ENCODE measurements around the gene APBB1. TPM values are rescaled to one million over a fixed set of nuclear protein-coding genes. Genes with fewer than 3 reads are reported as not detected.

The APBB1 gene
- total RNA-seq, 1 donor from 2014 or later = 90.0 TPM

- Mint-ChIP-seq H3K27ac (ENCODE audit: unreplicated experiment) (no peak overlapping the region), H3K9me3 (no peaks in the 10 kb centered on the region), H3K4me3 (no peak overlapping the region), H3K36me3 (ENCODE audit: low read depth) (no peaks in the 10 kb centered on the region), H3K27me3 (ENCODE audit: low read depth) (no peaks in the 10 kb centered on the region), H3K4me1 (no peaks in the 10 kb centered on the region)
- no peak for DNase-seq (ENCODE audit: low read depth, low spot score)
- TF ChIP-seq, protein P1, sequence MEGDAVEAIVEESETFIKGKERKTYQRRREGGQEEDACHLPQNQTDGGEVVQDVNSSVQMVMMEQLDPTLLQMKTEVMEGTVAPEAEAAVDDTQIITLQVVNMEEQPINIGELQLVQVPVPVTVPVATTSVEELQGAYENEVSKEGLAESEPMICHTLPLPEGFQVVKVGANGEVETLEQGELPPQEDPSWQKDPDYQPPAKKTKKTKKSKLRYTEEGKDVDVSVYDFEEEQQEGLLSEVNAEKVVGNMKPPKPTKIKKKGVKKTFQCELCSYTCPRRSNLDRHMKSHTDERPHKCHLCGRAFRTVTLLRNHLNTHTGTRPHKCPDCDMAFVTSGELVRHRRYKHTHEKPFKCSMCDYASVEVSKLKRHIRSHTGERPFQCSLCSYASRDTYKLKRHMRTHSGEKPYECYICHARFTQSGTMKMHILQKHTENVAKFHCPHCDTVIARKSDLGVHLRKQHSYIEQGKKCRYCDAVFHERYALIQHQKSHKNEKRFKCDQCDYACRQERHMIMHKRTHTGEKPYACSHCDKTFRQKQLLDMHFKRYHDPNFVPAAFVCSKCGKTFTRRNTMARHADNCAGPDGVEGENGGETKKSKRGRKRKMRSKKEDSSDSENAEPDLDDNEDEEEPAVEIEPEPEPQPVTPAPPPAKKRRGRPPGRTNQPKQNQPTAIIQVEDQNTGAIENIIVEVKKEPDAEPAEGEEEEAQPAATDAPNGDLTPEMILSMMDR (conservative IDR thresholded peaks at IDR 0.05) = no peak
Observed at GRCh38 chr11:6442441-6442840, 23.5 kb upstream of the APBB1 start.

DNA sequence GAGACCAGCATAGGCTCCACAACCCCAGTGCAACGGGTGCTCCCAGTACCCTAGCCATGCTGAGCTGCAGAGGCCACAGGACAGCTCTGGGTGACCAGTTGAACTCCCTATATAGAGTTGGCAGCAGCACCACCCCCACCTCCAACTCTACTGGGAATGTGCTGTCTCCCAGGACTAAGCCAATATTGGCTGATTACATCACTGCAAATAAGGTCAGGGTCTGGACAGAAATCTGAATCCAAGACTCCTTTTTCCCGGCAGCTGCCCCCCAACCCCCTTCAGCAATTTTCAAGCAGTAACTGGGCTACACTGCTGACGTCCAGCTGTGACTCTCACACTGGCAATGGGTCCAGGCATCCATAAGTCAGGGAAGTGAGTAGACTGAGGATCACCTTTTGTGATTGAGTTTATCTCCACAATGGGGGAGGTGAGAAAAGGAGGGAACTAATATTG is 22.0 kb upstream of the APBB1 start, which contains the start of gene HPX:
HPX (minus strand) TSS at position 82 of the 453 bp plus-strand sequence; CDS start at position 58, 24 bp downstream.
- Mint-ChIP-seq H3K4me1 (no peaks in the 10 kb centered on the region), H3K27me3 (ENCODE audit: low read depth) (no peaks in the 10 kb centered on the region), H3K4me3 (no peak within 1 kb of the TSS), H3K36me3 (ENCODE audit: low read depth) (no peaks in the 10 kb centered on the region), H3K9me3 (no peaks in the 10 kb centered on the region), H3K27ac (ENCODE audit: unreplicated experiment) (no peak within 1 kb of the TSS)
- no peak for DNase-seq (ENCODE audit: low read depth, low spot score)
- TF ChIP-seq, protein P1 (conservative IDR thresholded peaks at IDR 0.05) = no peak

GRCh38 chr11:6438979-6439571 is 20.2 kb upstream of the APBB1 start:
- Mint-ChIP-seq H3K4me1 (no peaks in the 10 kb centered on the region), H3K4me3 (no peak overlapping the region), H3K27ac (ENCODE audit: unreplicated experiment) (no peak overlapping the region), H3K27me3 (ENCODE audit: low read depth) (no peaks in the 10 kb centered on the region), H3K36me3 (ENCODE audit: low read depth) (no peaks in the 10 kb centered on the region), H3K9me3 (no peaks in the 10 kb centered on the region)
- DNase-seq (ENCODE audit: low read depth, low spot score) = peak; percentile 29
- TF ChIP-seq, protein P1 (conservative IDR thresholded peaks at IDR 0.05) = peak; percentile 73

DNA sequence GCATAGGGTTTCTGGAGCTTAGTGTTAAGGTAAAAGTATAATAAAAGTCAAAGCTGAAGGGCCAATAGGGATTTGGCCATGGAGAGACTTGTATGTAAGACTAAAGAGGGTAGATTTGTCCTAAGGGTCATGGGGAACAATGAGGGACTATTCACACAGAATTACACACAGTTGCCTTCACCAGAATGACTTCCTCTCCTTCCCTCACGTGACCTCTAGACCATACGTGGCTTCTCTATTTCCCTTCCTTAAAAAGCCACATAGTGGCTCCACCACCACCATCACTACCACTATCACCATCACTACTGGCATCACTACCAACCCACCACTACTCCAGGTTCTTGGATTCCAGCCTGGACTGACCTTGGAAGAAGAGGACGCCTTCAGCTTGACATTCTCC is 19.1 kb upstream of the APBB1 start:
- no peaks in the 10 kb centered on the region for H3K27me3 Mint-ChIP-seq (ENCODE audit: low read depth)
- H3K27ac Mint-ChIP-seq (ENCODE audit: unreplicated experiment) = no peak overlapping the region
- H3K4me3 Mint-ChIP-seq = no peak overlapping the region
- no peaks in the 10 kb centered on the region for H3K4me1 Mint-ChIP-seq
- DNase-seq (ENCODE audit: low read depth, low spot score) = no peak
- TF ChIP-seq, protein P1 (conservative IDR thresholded peaks at IDR 0.05) = no peak
- no peaks in the 10 kb centered on the region for H3K36me3 Mint-ChIP-seq (ENCODE audit: low read depth)
- no peaks in the 10 kb centered on the region for H3K9me3 Mint-ChIP-seq

- H3K4me1 Mint-ChIP-seq = no peaks in the 10 kb centered on the region
- TF ChIP-seq, protein P1 (conservative IDR thresholded peaks at IDR 0.05) = no peak
- H3K27ac Mint-ChIP-seq (ENCODE audit: unreplicated experiment) = no peak overlapping the region
- no peak overlapping the region for H3K4me3 Mint-ChIP-seq
- DNase-seq (ENCODE audit: low read depth, low spot score) = no peak
- H3K36me3 Mint-ChIP-seq (ENCODE audit: low read depth) = no peaks in the 10 kb centered on the region
- no peaks in the 10 kb centered on the region for H3K27me3 Mint-ChIP-seq (ENCODE audit: low read depth)
- no peaks in the 10 kb centered on the region for H3K9me3 Mint-ChIP-seq
Observed at GRCh38 chr11:6437423-6437822, 18.5 kb upstream of the APBB1 start.
